Panc1 (cell line): ENCODE data around the gene CLEC17A.

Experiments used
- POLR2AphosphoS5 ChIP-seq: IDR thresholded peaks from 2 replicates; pipeline ENCODE4 v1.6.1; 2012; ENCODE audit warnings: mild to moderate bottlenecking, low read depth, low read length, moderate library complexity
- SIN3A ChIP-seq: IDR thresholded peaks from 2 replicates; pipeline ENCODE4 v1.6.1; 2012; ENCODE audit warnings: low read depth, mild to moderate bottlenecking, low read length, moderate library complexity, borderline replicate concordance; ENCODE audit not compliant: insufficient read depth
- TF ChIP-seq, protein P1 (sequence below): fragments of 450-650 bp; IDR thresholded peaks from 2 replicates; pipeline ENCODE4 v1.5.1; 2017; ENCODE audit warnings: mild to moderate bottlenecking

DNA sequence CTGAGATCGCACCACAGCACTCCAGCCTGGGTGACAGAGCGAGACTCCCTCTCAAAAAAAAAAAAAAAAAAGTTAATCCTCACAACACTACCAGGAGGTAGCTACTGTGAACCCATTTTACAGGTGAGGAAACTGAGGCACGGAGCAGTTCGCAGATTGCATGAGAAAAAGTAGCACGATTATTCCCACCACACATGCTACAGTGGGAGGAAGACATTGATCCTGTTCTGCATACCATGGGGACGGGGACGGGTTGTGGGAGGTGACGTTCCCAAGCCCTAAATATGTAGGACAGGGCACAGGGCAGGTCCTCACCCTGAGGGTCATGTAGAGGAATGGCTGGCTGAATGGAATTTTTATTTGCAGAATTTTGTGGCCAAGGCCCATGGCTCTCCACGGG, 23.7 kb downstream of the CLEC17A start:
- TF ChIP-seq POLR2AphosphoS5, result no peak
- TF ChIP-seq, protein P1, sequence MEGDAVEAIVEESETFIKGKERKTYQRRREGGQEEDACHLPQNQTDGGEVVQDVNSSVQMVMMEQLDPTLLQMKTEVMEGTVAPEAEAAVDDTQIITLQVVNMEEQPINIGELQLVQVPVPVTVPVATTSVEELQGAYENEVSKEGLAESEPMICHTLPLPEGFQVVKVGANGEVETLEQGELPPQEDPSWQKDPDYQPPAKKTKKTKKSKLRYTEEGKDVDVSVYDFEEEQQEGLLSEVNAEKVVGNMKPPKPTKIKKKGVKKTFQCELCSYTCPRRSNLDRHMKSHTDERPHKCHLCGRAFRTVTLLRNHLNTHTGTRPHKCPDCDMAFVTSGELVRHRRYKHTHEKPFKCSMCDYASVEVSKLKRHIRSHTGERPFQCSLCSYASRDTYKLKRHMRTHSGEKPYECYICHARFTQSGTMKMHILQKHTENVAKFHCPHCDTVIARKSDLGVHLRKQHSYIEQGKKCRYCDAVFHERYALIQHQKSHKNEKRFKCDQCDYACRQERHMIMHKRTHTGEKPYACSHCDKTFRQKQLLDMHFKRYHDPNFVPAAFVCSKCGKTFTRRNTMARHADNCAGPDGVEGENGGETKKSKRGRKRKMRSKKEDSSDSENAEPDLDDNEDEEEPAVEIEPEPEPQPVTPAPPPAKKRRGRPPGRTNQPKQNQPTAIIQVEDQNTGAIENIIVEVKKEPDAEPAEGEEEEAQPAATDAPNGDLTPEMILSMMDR, result no peak
- no peak for TF ChIP-seq SIN3A
